ENCODE measurements around the gene GABRG3. TPM values are rescaled to one million over a fixed set of nuclear protein-coding genes. Genes with fewer than 3 reads are reported as not detected.

The GABRG3 gene
- total and polyA plus RNA-seq, 9 of the 15 experiments (the other 6 are each of a cell fraction or from before 2014, with no cell fraction given): 4.0 to 15.1 (median 11.2) TPM

GRCh38 chr15:27278761-27279160, 307.8 kb downstream of the GABRG3 start:
- 67% methylated on average over 3 of the region's 3 CpGs for WGBS (ENCODE audit: insufficient coverage, low coverage, missing lambda C conversion rate)
- Histone ChIP-seq H3K4me3 (no peak overlapping the region), H3K4me2 (ENCODE audit: insufficient read depth, low read length) (no peak overlapping the region), H3K79me2 (ENCODE audit: control insufficient read depth, insufficient read depth, low read length) (0 out of 3 replicates have a peak, but pooled peaks cover 8% of the 10 kb centered on the region), H4K20me1 (replicated peaks; ENCODE audit: control insufficient read depth, insufficient read depth, low read length) (peaks cover 4% of the 10 kb centered on the region; the same call in 1 of the 2 replicates), H3K9ac (ENCODE audit: insufficient read depth in 1 of 2, low read depth in 2 of 2, low read length in 2 of 2) (no peak overlapping the region), H3K9me3 (replicated peaks; ENCODE audit: control insufficient read depth, insufficient read depth, low read depth, low read length) (no peaks in the 10 kb centered on the region), H3K27ac (ENCODE audit: extremely low read depth, low read depth, low read length) (no peak overlapping the region), H3K36me3 (ENCODE audit: control insufficient read depth, insufficient read depth, low read length) (0 out of 3 replicates have a peak, but pooled peaks cover 1% of the 10 kb centered on the region), H3K27me3 (ENCODE audit: control insufficient read depth in 2 of 2, insufficient read depth in 2 of 2, low read length in 2 of 2) (no peaks in the 10 kb centered on the region), H3K4me1 (replicated peaks in 1 of 2; ENCODE audit: control insufficient read depth in 2 of 2, insufficient read depth in 2 of 2, low read length in 2 of 2) (no peaks in the 10 kb centered on the region), H2AFZ (ENCODE audit: low read depth, low read length) (no peak overlapping the region), H3K9me1 (ENCODE audit: control insufficient read depth, insufficient read depth, low read length) (no peaks in the 10 kb centered on the region)
- ATAC-seq: no peak
- in situ Hi-C loops (cut with MboI): no loop called here
- CTCF ChIA-PET (ENCODE audit: low intra/inter-chr PET ratio): no interaction called here
- no peak for FAIRE-seq
- no TSS peak for BruUV-seq (replicated peaks)
- intact Hi-C loops (cut with micrococcal nuclease): no loop called here
- POLR2A ChIA-PET: no interaction called here
- DNase-seq (ENCODE audit: extremely low read depth in 1 of 4, low spot score in 3 of 4): no peak
- TF ChIP-seq TFE3 (CRISPR knock-in tag; IDR thresholded peaks at IDR 0.05) (no peak), POLR3A (IDR thresholded peaks at IDR 0.05; ENCODE audit: borderline replicate concordance, extremely low read depth, insufficient read depth, insufficient read length) (no peak), FUS (optimal IDR thresholded peaks at IDR 0.05; ENCODE audit: low read depth, low read length) (no peak), C11orf30 (IDR thresholded peaks at IDR 0.05; ENCODE audit: low read depth) (no peak), SIN3B (IDR thresholded peaks at IDR 0.05; ENCODE audit: low read depth) (no peak), EWSR1 (IDR thresholded peaks at IDR 0.05; ENCODE audit: borderline replicate concordance, low read depth, partially characterized antibody) (no peak), PATZ1 (CRISPR knock-in tag; IDR thresholded peaks at IDR 0.05; ENCODE audit: borderline replicate concordance) (no peak), SPI1 (IDR thresholded peaks at IDR 0.05; ENCODE audit: borderline replicate concordance, low read depth, low read length) (no peak), MAZ (CRISPR knock-in tag; conservative IDR thresholded peaks at IDR 0.05 in 1 of 2, IDR thresholded peaks at IDR 0.05 in 1 of 2) (no peak), RBM17 (IDR thresholded peaks at IDR 0.05; ENCODE audit: borderline replicate concordance, low read depth, low read length) (no peak), KAT2B (IDR thresholded peaks at IDR 0.05; ENCODE audit: low read depth, low read length) (no peak), NFRKB (IDR thresholded peaks at IDR 0.05; ENCODE audit: low read depth) (no peak), ARID4B (CRISPR knock-in tag; IDR thresholded peaks at IDR 0.05) (no peak), ETS2 (tag; IDR thresholded peaks at IDR 0.05; ENCODE audit: borderline replicate concordance, poor library complexity, severe bottlenecking) (no peak), ZNF57 (CRISPR knock-in tag; IDR thresholded peaks at IDR 0.05) (no peak)

All from K562 (cell line).